ENCODE measurements around the gene RGS6.
A peak's percentile ranks its signal among the peaks of the same experiment; 100 is the strongest.

RGS6 gene

DNA sequence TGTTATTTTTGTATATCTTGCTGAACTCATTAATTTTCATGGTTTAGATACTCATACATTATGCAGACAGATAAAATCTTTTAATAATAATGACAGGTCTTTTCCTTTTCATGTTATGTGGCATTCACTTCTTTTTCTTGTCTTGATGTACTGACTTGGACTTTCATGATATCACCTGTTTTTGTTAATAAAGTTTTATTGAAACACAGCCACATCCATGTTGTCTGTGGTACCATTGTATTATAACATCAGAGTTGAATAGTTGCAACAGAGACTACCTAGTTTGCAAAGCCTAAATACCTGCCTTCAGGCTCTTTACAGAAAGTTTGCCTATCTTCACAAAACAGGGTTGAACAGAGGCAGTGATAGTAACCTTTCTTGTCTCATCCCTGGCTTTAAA, 85.1 kb downstream of the RGS6 start:
- DNase-seq, result no peak

DNA sequence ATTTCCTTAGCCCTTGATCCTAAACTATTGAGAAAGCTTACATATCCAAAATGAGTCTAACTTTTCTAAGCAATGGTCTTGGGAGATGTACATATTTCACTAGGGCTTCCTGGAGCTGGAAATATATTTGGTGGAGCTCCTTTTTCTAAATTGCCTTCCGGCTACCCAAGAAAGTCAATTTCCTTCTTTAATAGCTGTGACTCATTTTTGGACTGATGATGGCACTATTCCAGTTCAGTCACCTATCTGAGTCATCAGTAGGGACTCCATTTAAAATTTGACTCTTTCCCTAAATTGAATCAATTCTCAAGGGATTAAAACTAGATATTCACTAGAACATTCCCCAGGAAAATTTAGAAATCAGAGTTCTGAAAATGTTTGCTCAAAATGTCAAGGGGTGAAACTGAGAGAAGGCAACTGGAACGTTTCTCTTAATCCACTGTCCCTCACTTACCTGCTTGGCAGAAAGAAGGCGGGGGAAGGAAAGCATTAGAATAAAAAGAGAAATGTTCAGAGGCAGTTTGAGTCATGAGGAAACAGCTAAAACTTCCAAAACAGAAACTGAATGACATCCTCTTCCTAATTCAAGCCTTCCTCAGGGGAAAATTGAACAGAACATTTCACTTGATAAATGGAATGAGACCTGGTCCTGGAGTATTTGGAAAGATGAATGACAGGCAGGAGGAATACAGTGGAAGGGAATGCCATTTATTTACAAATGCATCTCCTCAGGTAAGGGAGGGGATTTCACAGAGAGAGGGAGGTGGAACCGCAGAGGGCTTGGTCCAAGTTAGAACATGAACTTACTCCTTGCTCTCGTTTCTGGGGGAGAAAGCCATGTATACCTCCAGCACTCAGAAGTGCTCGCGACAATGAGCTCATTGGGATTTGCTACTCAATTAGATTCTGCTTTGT, 91.2 kb downstream of the RGS6 start:
- DNase-seq, result no peak

DNA sequence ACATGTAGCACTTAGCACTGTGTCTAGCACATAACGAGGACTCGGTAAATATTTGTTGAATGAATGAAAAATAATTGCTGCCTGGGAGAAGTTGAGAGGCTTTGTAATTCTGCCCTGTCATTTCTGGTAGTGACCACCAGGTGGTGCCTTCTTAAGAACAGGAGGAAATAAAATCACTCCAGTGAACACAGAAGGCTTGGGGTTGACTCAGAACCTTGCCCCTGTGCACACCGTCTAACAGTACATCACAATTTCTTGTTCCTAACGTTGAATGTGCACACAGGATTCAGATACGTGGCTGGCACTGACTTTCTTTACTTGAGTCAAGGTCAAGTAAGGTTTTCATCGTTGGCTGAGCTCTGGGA, 91.8 kb downstream of the RGS6 start:
- peak; percentile 23 to 46 for DNase-seq

DNA sequence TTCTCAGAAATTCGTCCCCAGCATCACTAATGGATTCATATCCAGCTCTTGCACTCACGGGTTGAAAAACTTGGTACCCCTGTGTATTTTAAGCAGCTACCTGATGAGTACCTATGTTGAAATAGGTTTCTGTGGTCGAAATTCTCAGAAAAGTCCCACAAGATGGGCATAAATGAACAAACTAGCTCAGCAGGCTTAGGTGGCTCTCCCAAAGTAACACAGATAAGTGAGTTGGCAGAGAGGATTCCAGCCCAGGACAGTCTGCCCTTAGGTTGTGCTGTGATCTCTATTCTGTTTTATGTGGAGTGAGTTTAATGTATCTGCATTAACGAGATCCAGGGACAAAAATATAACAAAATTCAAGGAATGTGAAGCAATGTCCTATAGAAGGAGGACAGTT, 92.3 kb downstream of the RGS6 start:
- DNase-seq, result no peak

DNA sequence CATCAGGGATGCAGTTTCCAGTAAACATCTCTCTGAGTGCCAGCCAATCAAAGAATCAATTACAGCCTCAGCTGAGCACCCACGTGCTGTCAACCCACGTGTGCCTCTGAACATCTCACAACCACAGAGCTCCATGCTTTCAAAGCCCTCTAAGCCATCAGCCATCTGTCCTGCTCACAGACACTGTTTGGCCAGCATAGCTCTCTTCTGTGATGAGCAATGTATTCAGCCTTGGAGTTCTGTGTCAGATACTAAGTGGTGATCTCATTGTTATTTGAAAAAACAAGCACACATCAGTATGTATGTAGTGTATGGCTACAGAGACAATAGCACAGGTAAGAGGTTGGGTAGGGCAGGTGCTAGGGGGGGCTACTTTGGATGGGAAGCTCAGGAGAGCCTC, 94.3 kb downstream of the RGS6 start:
- DNase-seq, result no peak

DNA sequence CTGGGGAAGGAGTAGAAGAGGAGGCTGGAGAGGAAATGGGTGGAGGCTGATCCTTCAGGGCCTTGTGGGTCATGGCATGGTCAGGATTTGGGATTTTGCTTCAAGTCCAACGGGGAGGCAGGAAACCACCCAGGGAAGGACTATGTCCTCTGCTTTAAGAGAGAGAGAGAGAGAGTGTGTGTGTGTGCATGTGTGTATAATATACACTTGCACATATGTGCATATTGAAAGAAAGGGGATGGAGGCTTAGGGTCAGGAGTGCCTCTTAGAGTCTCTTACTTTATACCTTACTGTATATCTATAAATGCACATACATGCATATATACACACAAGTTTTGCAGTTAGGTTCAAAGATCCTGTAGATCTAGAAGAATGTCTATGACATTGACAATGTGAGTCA, 94.8 kb downstream of the RGS6 start:
- DNase-seq, result no peak

DNA sequence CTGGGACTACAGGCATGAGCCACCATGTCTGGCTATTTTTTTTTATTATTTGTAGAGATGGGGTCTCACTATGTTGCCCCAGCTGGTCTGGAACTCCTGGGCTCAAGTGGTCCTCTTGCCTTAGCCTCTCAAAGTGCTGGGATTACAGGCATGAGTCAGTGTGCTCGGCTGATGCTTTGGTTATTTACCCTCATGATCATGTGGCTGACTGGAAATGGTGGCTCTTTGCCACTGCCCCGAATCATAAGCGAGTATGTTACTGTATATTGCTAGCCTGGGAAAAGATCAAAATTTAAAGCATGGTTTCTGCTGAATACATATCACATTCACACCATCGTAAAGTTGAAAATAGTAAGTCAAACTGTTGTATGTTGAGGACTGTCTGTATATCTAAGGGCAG, 101.1 kb downstream of the RGS6 start:
- no peak for DNase-seq

DNA sequence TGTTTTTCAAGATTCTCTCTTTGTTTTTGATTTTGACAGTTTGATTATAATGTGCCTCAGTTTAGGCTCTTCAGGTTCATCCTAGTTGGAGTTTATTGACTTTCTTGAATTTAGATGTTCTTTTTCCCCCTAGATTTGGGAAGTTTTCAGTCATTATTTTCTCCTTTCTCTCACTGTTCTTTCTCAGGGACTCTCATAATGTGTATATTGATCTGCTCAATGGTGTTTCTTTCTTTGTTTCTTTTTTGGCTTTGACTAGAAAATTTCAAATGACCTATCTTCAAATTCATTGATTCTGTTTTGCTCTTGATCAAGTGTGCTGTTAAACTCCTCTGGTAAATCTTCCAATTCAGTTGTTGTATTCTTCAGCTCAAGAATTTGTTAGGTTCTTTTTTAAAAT, 108.3 kb downstream of the RGS6 start:
- DNase-seq, result no peak

DNA sequence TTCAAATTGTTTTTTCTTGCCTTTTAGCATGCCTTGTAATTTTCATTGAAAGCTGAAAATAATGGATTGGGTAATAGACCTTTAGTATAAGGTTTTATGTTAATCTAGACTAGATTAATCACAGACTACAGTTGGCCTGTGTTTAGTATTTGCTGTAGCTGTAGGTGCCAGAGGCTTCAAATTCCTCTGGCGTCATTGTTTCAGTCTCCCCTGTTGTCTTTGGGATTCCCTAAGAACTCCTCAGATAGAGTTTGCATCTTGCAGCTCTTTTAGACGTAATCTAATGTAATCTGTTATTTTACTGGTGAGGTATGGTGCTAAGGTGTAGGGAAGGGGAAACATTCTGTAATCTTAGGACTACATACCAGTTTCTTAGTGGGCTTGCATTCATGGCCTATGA, 113.0 kb downstream of the RGS6 start:
- DNase-seq, result no peak

DNA sequence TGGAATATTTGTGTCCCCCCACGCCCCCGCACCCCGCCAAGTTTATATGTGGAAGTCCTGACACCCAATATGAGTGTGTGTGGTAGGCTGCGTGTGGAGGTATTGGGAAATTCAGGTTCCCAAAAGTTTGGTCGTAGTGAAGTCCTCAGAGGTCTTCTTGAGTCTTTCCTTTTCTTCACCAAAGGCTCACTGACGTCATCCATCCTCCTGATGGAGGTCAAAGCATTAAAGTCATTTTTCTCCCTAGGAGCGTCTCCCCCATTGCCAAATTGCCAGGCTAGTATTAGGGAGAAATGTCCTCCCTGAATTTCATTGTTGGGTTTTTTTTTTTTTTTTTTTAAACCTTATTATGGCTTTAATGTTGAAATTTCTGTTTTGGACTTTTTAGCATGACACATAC, 113.7 kb downstream of the RGS6 start:
- DNase-seq, result no peak

DNA sequence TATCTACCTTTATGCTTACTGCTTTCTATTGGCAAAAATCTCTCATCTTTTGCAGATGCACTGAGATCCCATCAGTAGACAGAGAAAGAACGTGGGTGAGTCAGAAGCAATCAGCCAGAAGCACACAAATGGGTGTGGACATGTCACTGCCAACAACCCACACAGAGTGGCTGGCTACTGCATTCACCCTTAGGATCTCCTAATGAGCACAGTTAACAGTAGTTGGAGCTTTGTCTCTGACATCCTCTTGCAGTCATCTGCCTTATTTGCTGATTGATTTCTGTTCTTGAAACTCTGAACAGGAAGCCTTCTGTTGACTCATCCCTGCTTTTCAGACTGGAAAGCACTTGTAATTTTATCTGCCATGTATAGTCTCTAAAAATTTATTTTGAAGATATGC, 117.2 kb downstream of the RGS6 start:
- DNase-seq, result peak; percentile 32 to 36

DNA sequence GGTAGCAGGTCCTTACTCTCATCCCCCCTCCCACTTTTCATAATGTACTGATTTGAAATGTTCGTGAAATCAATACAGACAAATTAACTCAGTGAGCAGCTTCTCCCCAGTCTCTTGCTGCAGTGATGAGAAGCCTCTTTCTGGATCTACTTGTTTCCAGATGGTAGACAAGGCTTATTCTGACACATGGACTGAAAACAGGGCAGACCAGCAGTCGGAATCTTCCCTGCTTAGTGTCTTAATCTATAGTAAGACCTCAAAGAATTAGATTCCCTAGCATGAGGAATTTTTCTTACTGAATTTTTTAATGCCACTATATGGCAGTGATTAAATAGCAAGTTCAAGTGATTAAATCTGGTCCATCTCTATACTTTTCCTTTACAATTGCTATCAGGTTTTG, 120.1 kb downstream of the RGS6 start:
- no peak for DNase-seq

DNA sequence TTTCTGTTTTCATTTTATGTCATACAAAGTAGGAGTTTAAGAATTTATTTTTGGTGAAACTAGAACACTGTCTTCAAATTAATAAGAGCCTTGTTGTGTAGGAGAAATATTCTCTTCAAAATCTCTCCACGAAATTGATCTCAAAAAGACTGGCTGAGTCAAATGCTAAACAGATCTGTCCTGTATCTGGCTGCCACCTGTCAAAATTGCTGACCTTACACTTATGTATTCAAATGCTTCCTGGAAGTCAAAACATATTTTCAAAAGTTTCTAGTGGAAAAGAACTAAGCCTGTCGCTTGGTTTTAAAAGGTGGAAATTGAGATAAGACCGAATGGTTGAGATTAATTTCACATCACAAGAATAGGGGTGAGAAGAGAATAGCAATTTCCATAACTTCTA, 121.4 kb downstream of the RGS6 start:
- no peak for DNase-seq

DNA sequence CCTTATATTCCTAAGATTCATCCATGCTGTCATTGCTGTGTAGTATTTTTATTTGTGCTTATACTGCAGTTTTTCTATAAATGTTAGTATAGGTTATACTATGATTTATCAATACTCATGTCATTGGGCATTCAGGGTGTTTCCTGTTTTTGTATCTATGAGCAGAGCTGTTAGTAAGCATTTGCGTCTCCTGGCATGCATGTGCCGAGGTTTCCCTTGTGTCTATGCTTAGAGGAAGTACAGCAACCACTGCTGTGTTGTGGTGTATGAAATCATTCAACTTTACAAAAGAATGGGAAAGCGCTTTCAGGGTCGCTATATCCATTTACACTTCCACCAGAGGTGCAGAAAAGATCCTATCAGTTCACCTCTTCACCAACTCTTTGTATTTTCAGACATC, 122.7 kb downstream of the RGS6 start:
- DNase-seq, result no peak

DNA sequence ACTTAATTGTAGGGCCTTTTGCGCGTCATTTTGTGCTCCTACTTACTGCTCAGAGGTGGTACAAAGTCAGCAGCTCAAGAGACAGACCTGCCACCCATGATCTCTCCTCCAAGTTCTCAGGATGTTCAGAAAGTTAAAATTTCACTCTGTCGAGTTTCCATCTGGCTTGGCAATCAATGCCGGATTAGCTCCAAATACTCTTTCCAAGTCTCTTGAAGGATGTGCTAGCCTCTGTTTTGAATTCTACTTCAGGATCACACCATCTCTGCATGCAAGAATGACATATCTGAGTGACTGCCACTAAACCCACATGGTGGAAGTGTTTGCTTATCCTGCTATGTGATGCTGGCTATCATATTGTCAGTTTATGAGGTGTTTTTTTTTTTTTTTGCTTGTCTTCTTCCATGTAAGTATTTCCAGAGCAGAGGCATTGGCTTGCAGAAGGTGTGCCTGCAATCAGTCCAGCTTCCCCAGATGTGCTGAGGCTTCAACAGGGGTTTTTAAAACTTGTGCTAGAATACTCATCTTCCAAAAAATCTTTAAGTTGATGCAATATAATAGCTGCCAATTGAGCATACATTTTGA, 125.6 kb downstream of the RGS6 start:
- no peak for DNase-seq

DNA sequence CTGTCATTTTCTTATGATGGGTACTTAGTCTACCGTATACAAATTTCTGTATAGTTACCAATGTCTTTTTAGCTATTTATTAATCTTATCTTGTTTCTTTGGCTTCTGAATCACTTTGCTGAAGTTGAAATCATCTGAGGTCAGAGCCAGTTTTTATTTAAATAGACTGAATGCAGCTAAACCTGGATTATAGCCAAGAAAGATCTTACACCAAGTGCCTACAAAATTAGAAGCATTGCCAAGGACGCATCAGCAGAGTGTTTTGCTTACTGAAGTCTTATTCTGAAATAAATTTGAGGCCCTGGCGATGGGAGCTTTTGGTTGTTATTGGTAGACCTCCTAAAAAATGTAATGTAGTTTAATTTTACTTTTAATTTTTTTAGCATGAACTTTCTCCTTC, 128.2 kb downstream of the RGS6 start:
- no peak for DNase-seq

DNA sequence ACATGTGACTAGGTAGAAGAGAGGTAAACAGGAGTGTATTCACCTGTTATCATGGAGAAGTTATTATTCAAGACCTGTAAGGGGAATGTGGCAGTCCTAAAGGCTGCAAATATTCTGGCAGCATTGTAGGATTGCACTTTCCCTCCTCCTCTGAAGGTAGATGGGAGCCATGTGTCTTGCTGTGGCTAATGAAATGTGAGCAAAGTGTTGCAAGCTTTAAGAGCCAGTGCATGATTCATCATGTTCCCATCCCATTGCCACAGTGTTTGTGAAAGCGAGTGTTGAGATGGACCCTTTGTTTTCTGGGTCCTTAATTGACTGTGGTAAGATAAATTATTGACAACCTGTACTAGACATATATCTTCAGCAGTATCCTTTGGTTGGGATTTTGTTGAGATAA, 128.7 kb downstream of the RGS6 start:
- no peak for DNase-seq

DNA sequence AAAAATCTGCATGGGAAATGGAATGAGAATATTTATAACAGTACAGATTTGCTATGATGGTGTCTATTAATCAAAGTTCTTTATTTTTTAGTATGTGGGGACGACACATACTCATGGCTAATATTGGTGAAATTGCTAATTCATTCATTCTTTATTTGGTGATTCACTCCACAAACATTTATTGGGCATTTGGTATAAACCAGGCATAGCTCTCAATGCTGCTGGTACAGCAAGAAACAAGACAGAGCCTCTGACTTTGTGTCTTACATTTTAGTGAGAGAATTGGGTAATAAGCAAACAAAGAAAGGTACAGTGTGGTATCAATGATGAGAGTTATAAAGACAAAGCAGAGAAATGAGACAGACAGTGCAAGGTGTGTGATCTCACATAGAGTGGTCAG, 129.5 kb downstream of the RGS6 start:
- DNase-seq, result no peak

DNA sequence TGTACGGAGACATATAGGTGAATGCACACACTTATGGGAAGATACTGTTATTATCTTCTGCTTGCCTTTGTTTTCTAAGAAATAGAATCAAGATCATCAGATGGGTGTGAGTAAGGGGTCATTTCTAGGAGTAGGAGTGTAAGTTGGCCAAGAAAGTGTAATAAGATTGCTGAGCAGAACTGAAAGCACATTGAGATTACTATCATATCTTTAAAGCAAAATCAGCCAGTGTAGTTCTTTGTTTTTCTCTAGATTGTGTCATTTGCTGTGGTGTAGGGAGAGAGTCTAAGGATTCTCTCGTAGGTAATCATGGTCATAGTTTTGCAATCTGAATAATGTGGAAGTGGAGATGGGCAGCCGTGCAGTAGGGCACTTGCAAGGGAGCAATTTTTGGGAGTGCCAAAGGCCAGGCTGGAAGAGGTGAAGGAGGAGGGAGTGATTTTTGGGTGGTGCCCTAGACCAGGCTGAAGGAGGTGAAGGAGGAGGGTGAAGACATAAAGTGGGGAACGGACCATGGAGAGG, 131.6 kb downstream of the RGS6 start:
- DNase-seq, result no peak

DNA sequence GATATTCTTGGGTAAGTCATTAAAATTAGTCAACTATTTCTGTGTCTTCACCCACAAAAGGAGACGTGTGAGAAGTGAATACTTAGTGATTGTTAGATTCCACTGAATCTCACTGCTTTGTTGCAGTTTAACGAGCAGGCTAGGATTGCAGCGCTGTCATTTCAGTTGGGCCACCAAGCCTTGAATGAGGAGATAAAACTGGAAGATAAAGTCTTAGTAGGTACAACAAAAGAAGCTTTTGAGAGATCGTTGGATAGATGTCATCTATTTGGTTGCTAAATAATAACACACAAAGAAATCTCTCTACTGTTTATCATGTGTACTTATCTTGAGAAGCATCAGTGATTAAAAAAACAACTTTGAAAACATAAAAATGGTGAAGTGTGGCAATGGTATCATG, 132.3 kb downstream of the RGS6 start:
- no peak for DNase-seq

DNA sequence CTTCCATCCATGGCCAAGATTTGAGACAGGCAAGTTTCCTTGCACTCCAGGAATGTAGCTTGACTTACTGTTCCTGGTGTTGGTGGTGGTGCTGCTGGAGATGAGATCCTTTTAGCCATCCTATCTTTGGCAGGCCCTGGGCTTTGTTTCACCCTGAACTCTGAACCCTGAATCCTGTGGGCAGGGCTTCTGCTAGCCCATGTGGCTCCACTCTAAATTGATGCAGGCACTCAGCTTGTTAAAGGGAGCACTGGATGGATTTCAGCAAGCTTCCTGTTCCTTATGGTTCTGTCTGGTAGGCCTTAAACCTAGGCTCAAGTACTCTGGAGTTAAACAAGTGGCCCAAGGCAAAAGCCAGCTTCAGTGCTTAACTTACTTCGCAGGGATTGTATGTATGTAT, 138.2 kb downstream of the RGS6 start:
- DNase-seq, result no peak

DNA sequence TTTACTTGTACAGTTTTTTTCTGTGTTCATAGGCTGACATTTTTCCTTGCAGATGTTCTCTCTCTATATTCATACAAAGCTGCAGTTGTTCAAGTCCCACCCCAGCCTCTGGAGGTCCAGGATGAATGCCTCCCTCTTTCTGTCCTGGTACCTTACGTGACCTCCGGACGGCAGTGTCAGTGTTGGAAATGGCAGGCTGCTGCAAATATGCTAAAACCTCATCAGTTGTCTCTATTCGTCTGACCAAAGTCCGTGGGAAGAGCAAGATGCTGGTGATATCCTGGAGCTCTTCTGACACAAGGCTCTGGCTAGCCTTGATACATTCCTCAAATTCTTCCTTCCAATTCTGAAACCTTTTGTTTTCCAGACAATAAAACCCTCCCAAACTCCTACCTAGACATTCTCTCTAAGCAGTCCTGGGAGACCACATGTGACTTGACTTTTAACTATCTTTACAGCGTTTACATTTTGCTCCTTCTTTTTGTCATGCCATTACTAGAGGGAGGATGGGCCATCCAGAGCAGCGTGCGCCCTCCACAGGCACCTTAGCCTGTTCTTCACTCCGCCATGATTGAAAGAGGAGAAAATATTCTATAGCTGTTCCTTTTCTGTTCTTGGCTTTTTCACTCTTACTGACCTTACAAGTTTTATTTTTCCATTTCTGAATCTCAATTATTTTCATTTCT, 143.6 kb downstream of the RGS6 start:
- DNase-seq, result no peak

DNA sequence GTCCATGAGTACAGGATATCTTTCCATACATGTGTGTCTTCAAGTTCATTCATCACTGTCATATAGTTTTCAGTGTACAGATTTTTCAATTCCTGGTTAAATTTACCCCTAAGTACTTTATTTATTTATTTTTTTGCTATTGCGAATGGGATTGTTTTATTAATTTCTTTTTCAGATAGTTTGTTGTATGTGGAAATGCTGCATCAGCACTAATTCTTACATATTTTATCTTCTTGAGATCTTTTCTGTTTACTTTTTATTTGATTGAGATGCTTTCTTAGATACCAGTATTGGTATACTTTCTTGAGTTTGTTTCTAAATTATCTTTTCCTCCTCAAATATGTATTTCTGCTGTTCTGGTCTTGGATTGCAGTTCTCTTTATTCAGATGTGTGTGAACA, 148.9 kb downstream of the RGS6 start:
- DNase-seq, result no peak

DNA sequence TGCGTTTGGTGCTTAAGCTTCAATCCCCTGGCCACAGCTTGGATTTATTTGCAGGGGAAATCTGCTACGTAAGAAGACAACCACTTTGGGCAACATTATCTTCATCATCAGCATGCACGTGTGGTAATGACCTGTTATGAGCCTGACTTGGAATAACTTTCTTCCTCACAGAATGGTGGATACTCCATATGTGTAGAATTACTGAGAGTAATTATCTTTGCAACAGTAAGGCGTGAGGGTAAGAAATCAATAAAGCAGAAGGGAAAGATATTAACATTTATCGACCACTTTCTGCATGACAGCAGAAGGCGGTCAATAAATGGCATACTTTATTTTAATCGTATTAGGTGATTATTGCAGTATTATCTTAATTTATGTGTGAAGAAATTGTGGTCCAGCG, 152.7 kb downstream of the RGS6 start:
- no peak for DNase-seq
